Heart left ventricle (tissue), 16 donors: ENCODE results near the gene FABP3. TPM values are rescaled to one million over a fixed set of nuclear protein-coding genes. Genes with fewer than 3 reads are reported as not detected.

Experiments used
- ATAC-seq, 4 donors: fragments of 200-7000 bp; cut with Tn5 transposase; one replicate each; pipeline ENCODE4 v1.9.1; 2020 to 2022; ENCODE audit warnings: moderate library complexity in 4 of 4, mild to moderate bottlenecking in 3 of 4, moderate number of reproducible peaks in 1 of 4
- DNase-seq, 5 donors: peaks; one replicate each; pipeline ENCODE4 v3.0.0-alpha.2; 2020
- H3K27ac ChIP-seq, 12 donors: fragments of 200-600 bp; sonication (generic) in 4 of 12; one replicate each; pipeline versions ENCODE4 v1.5.0 to v1.8.0; 2016 to 2022; ENCODE audit warnings: mild to moderate bottlenecking in 2 of 12
- H3K27me3 ChIP-seq, 9 donors: fragments of 200-600 bp; sonication (generic) in 2 of 9; one replicate each; pipeline versions ENCODE4 v1.5.1 to v1.8.0; 2016 to 2022; ENCODE audit warnings: mild to moderate bottlenecking in 3 of 9
- H3K36me3 ChIP-seq, 9 donors: fragments of 200-600 bp; sonication (generic) in 2 of 9; one replicate each; pipeline versions ENCODE4 v1.5.0 to v1.8.0; 2018 to 2022; ENCODE audit warnings: mild to moderate bottlenecking in 2 of 9
- H3K4me1 ChIP-seq, 12 donors: fragments of 200-600 bp; sonication (generic) in 4 of 12; one replicate each; pipeline versions ENCODE4 v1.5.0 to v1.8.0; 2016 to 2022; ENCODE audit warnings: mild to moderate bottlenecking in 3 of 12
- H3K4me3 ChIP-seq, 12 donors: fragments of 200-600 bp; sonication (generic) in 4 of 12; one replicate each; pipeline versions ENCODE4 v1.5.0 to v1.8.0; 2017 to 2022; ENCODE audit warnings: mild to moderate bottlenecking in 9 of 12, moderate library complexity in 4 of 12
- H3K9me3 ChIP-seq, 12 donors: fragments of 200-600 bp; sonication (generic) in 4 of 12; one replicate each; pipeline versions ENCODE4 v1.5.0 to v1.8.0; 2016 to 2022; ENCODE audit warnings: mild to moderate bottlenecking in 1 of 12
- CTCF ChIP-seq, 12 donors: fragments of 200-600 bp; sonication (generic) in 4 of 12; IDR thresholded peaks; one replicate each; pipeline versions ENCODE4 v1.5.0 to v1.8.0; 2018 to 2022; ENCODE audit warnings: antibody characterized with exemption in 12 of 12, mild to moderate bottlenecking in 5 of 12
- POLR2A ChIP-seq, 2 donors: fragments of 450-650 bp; IDR thresholded peaks; one replicate each; pipeline ENCODE4 v1.6.1; 2017; ENCODE audit warnings: antibody characterized with exemption in 2 of 2, mild to moderate bottlenecking in 2 of 2, moderate library complexity in 2 of 2
- WGBS, 4 donors: extraction: QIAGEN DNeasy Blood & Tissue Kit in 2 of 4; methylation state at CpG; one replicate each; pipeline versions ENCODE4 v1.1.5 to v1.1.7; 2013 to 2018; 5-methylcytosine and 5-hydroxymethylcytosine counted together
- intact Hi-C, 10 donors: fragments of 100-400 bp; cut with DNase I; formaldehyde crosslinking; loops; one replicate each; pipeline versions ENCODE4 v1.11.1 to v1.14.2; 2022
- polyA plus RNA-seq, 2 donors: library from polyadenylated mRNA; stranded (reverse); fragments of 200-250 nt; gene quantifications; one replicate each; pipeline ENCODE4 v1.2.3, GENCODE V29; 2013
- total RNA-seq, 9 donors: library from RNA; depleted of rRNA in 2 of 9; stranded (reverse); fragments of >200 nt in 2 of 9; fragmentation: NEBNext Ultra II Directional in 3 of 9; extraction: Animal tissue kit (Norgen Biotek cat#: 25700) in 3 of 9; gene quantifications; one replicate each; pipeline versions ENCODE4 v1.1.0 to v1.2.4, GENCODE V29; 2016 to 2023
- donor health status: ischemic (EF 13 %, LVEDD 7.1; RV severe dilation, severe dysfunction).
- donor health status: healthy with polysubstance abuse.
- donor health status: DM: no; HTN: yes; CAD: no.
- donor health status: DM: no; HTN: no; CAD: no.
- donor health status: ischemic (EF 25% LVEDD 6.9; RV normal size, moderate dysfunction).
- donor health status: ischemic (EF 25% LVEDD 5.7; RV mildly dilated, moderate dysfunction).
- donor health status: healthy.
- donor health status: DM: yes; HTN: yes; CAD: no.
- donor health status: ischemic (EF 35%, LVEDD 5.7; RV mildly dilated, moderate dysfunction).
- donor health status: nonischemic (EF 11% LVEDD 7.7; RV severe dilation, severe dysfunction).
- donor health status: DM: yes; HTN: yes; CAD: no.
- donor health status: PGD.
- donor health status: ischemic (EF 29% LVEDD 5.4; RV normal size, mild dysfunction).
- donor health status: nonischemic (EF 23%, LVEDD 6.1; RV moderate dilation, normal function).

FABP3 gene
- total and polyA plus RNA-seq, 11 donors: 2,591 to 10,560 (median 5,230) TPM

- no peak for TF ChIP-seq CTCF (IDR thresholded peaks at IDR 0.05)
- no peaks in the 10 kb centered on the region for H3K9me3 ChIP-seq
- peaks cover 0 to 13% (median 0%) of the 10 kb centered on the region in 9 donors for H3K27me3 ChIP-seq
- H3K4me3 ChIP-seq: no peak overlapping the region
- no peak for DNase-seq
- no peaks in the 10 kb centered on the region for H3K36me3 ChIP-seq
- peaks cover 0 to under 1% (median 0%) of the 10 kb centered on the region in 12 donors for H3K4me1 ChIP-seq
- intact Hi-C loops: no loop called here
- ATAC-seq: peak in 1 of 4 donors; percentile 28
- 70 to 77% (median 72%) methylated on average over 18 of the region's 18 CpGs for WGBS, 4 donors
- H3K27ac ChIP-seq: no peak overlapping the region
Measured at GRCh38 chr1:31407029-31407626, 34.3 kb upstream of the FABP3 start.

GRCh38 chr1:31405578-31406245, 32.8 kb upstream of the FABP3 start:
- Histone ChIP-seq H3K36me3 (no peaks in the 10 kb centered on the region), H3K27me3 (peaks cover 0 to 6% (median 0%) of the 10 kb centered on the region in 9 donors), H3K4me3 (no peak overlapping the region), H3K9me3 (no peaks in the 10 kb centered on the region), H3K4me1 (no peaks in the 10 kb centered on the region), H3K27ac (no peak overlapping the region)
- DNase-seq (no peak), ATAC-seq (no peak)
- WGBS, 4 donors: 79 to 95% (median 89%) methylated on average over 5 to 6 of the region's 6 CpGs
- intact Hi-C loops: no loop called here
- TF ChIP-seq CTCF (IDR thresholded peaks at IDR 0.05) (no peak), POLR2A (IDR thresholded peaks at IDR 0.05) (no peak)

GRCh38 chr1:31401241-31401640, 28.4 kb upstream of the FABP3 start:
- no peaks in the 10 kb centered on the region for H3K4me1 ChIP-seq
- H3K4me3 ChIP-seq: no peak overlapping the region
- H3K27me3 ChIP-seq: no peaks in the 10 kb centered on the region
- no peaks in the 10 kb centered on the region for H3K9me3 ChIP-seq
- ATAC-seq: no peak
- no peak for DNase-seq
- no peak for TF ChIP-seq POLR2A (IDR thresholded peaks at IDR 0.05)
- no peak for TF ChIP-seq CTCF (IDR thresholded peaks at IDR 0.05)
- intact Hi-C loops: no loop called here
- H3K27ac ChIP-seq: no peak overlapping the region
- H3K36me3 ChIP-seq: no peaks in the 10 kb centered on the region
- 51 to 62% (median 55%) methylated on average over 2 of the region's 2 CpGs for WGBS, 4 donors

- TF ChIP-seq CTCF (IDR thresholded peaks at IDR 0.05) (no peak), POLR2A (IDR thresholded peaks at IDR 0.05) (no peak)
- Histone ChIP-seq H3K27ac (no peak overlapping the region), H3K36me3 (no peaks in the 10 kb centered on the region), H3K4me1 (no peaks in the 10 kb centered on the region), H3K27me3 (no peaks in the 10 kb centered on the region), H3K4me3 (no peak overlapping the region), H3K9me3 (no peaks in the 10 kb centered on the region)
- DNase-seq (no peak), ATAC-seq (no peak)
- intact Hi-C loops: no loop called here
- WGBS, 4 donors: 55 to 56% (median 55%) methylated on average over 3 of the region's 3 CpGs
Measured at GRCh38 chr1:31400393-31400792, 27.5 kb upstream of the FABP3 start.
